Esophagus mucosa (tissue), 1 donor: ENCODE results near the gene DPP10. TPM values are rescaled to one million over a fixed set of nuclear protein-coding genes. Genes with fewer than 3 reads are reported as not detected.

Experiments
- ATAC-seq: fragments of 200-7000 bp; cut with Tn5 transposase; one replicate; pipeline ENCODE4 v1.9.1; 2020
- total RNA-seq: library from RNA; stranded (reverse); gene quantifications from one replicate; pipeline ENCODE4 v1.2.4, GENCODE V29; 2023
- donor health status: DM: yes; HTN: yes; CAD: no.

Gene DPP10
- total RNA-seq, 1 donor from 2014 or later, result not detected

- ATAC-seq, result no peak
Measured at GRCh38 chr2:114609801-114610200, 167.4 kb downstream of the DPP10 start.

GRCh38 chr2:114610677-114611076 lies 168.2 kb downstream of the DPP10 start:
- peak; percentile 64 for ATAC-seq

DNA sequence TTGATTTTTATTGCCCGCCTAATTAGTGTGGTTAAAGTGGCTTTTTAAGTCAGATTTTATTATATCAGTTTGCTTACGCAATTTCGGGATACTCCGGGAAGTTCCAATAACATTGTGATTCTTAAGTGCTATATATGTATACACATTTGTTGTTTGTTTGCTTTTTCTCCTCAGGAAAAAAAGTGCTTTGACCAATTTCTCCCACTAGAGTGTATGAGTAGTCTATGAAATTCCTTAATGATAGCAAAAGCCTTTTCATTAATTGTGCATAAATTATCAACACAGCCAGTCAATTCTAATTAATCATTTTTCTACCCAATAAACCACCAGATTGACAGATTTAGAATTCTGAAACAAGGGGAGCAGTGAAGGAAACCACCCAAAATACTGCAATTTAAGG lies 172.2 kb downstream of the DPP10 start:
- ATAC-seq, result no peak

GRCh38 chr2:114628481-114628880 lies 186.0 kb downstream of the DPP10 start:
- no peak for ATAC-seq

- no peak for ATAC-seq
Measured at GRCh38 chr2:114631146-114631545, 188.7 kb downstream of the DPP10 start.

- no peak for ATAC-seq
Measured at GRCh38 chr2:114642166-114642770, 199.8 kb downstream of the DPP10 start.

DNA sequence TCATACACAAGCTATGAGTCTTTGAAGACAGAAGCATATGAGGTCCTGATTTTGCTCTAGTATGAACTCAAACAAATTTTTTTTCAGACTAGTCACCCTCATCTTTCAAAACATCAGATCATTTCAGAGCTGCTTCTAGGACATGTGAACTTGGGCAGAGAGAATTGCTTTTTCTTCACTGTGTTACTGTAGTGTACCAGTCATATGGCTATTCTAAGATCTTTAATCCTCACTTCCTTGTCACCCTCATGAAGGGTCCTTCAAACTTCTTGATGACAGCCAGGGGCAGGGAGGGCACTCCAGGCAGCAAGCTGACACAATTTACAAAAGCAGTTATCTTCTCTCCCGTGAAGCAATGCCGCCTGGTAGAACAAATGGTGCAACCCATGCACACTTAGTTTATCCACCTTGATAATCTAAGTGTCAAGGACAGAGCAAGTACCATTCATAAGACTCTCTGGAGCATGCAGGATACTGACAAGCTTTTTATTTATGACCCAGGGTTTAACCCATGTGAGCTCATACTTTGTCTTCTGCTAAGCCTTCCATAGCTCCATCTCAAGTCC lies 200.6 kb downstream of the DPP10 start:
- no peak for ATAC-seq

DNA sequence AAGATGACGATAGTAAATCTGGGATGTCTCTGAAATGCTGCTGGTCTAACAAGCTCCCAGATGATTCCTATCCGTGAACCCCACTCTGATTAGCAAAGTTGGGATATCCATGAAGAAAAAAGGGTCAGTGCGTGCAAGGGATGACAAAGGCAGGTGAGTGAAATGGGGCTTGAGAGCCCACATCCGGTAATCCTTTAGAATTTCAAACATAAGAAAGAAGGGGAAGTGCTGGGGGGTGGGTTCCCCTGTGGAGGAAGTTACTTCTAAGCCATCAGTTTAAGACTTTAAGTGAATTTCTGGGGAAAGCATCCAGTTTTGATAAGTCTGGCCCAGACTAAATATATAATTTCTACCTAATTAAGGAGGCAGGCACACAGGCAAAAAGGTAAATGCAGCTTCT lies 209.5 kb downstream of the DPP10 start:
- no peak for ATAC-seq

DNA sequence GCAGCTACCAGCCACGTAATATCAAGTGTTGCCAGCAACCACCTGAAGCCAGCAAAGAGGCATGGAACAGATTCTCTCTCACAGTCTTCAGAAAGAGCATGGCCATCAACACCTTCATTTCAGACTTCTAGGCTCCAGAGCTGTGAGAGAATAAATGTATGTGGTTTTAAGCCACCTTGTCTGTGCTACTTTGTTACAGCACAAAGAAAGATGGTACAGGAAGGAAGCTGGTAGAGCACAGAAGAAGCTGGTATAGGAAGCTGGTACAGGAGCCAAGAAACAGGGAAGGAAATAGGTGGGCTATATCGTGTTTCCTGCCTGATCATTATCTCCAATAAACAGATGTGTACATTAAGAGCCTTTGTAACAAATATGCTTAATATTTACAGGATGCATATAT lies 217.4 kb downstream of the DPP10 start:
- ATAC-seq, result no peak

- no peak for ATAC-seq
Measured at GRCh38 chr2:114661971-114662939, 219.8 kb downstream of the DPP10 start.

DNA sequence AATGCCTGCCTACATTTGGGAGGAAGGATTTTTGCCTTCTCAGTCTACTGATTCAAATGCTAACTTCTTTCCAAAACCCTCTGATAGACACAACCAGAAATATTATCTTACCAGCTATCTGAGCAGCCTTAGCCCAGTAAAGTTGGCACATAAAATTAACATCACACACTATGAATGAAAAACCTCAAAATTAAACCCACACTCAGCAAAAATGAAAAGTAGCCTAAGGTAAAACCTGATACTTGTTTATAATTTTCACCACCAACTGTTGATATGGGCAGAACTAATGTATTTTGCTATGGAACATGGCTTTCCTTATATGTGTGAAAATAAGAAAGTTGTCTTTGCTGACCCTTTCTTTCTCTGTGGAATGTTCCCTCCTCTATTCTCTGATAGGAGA lies 226.0 kb downstream of the DPP10 start:
- no peak for ATAC-seq

DNA sequence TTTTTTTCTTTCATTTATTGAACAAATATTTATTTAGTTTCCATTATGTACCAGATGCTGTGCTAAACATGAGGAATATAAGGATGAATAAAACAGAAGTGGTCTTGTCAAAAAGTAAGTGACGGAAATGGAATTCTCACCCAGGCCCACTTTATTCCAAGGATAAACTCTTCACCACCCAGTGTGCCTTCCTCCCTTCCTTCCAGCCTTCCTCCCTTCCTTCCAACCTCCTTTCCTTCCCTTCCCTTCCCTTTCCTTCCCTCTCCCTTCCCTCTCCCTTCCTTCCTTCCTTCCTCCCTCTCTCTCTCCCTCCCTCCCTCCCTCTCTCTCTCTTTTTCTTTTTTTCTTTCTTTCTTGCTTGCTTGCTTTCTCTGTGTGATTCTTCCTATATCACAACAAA lies 240.8 kb downstream of the DPP10 start:
- ATAC-seq, result no peak

GRCh38 chr2:114684403-114684802 lies 242.0 kb downstream of the DPP10 start:
- no peak for ATAC-seq

DNA sequence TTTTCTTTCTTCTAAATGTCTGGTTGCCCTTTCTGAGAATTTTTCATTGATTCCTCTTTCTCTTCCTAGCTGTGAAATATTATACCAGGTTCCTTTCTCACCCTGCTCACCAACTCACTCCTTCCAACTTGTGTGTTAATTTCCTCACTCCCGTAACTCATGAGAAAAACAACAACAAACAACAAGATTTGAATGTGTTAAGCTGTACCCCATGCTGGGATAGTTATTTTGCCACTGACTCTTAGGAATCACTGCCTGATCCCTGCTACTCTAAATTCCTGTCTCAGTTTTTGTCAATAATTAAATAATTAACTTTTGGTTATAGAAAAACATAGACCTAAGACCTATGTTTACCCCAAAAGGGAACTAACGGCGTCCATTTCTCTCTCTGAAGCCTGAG lies 242.7 kb downstream of the DPP10 start:
- ATAC-seq, result no peak

- no peak for ATAC-seq
Measured at GRCh38 chr2:114688241-114688640, 245.8 kb downstream of the DPP10 start.

DNA sequence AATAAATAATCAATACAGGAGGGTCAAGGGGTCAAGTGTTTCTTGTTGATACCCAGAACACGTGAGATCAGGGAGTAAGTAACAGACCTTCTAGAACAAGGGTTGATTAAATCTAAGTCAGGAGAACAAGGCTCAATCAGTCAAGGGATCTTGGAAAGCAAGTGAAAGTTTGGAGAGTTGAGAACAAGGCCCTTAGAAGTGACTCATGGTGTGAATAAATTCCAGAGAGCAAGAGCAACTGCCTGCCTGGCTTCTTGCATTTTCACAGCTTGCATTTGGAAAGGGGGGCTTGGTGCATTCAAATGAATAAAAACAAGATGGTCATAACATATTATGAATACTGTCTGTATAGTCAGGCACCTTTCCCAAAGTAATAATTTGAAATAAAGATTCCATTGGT lies 256.1 kb downstream of the DPP10 start:
- no peak for ATAC-seq

DNA sequence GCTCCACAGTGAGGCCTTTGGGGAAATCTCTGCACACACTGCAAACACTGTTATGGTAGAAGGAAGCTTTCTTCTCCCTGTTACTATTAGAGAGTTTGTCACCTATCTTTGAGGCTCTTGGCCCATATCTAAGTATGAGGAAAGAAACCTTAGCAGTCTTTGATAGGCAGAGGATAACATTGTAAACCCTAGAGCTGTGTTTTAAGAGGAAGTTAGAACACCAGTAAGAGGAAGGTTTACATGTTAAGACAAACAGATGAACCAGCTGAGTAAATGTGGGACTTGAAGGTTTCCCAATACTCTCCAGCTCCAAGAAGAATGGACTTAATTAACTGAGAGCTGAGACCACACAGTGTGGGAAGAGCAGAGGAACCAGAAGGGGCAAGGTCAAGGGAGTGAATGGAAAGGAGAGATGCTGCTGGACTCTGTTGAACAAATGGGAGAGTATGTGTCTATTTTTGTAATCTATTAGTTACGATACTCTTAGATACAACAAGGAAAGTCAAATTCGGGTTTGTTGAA lies 257.0 kb downstream of the DPP10 start:
- ATAC-seq, result no peak

DNA sequence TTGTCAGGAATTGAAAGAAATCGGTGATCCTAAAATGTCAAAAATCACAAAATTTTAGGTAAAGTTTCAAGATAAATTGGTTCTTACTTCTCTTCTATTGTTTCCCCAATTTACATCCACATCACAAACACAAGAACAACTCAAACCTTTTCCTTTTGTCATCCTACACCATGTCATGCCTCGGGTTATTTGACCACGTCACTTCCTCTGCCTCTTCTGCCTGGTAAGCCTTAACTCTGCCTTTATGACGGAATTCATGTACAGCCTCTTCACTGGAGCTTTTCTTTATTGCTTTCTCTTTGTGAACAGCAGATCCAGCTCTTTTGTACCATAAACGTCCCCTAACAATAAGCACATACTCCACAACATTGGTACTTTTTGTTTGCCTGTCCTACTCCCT lies 258.0 kb downstream of the DPP10 start:
- no peak for ATAC-seq

DNA sequence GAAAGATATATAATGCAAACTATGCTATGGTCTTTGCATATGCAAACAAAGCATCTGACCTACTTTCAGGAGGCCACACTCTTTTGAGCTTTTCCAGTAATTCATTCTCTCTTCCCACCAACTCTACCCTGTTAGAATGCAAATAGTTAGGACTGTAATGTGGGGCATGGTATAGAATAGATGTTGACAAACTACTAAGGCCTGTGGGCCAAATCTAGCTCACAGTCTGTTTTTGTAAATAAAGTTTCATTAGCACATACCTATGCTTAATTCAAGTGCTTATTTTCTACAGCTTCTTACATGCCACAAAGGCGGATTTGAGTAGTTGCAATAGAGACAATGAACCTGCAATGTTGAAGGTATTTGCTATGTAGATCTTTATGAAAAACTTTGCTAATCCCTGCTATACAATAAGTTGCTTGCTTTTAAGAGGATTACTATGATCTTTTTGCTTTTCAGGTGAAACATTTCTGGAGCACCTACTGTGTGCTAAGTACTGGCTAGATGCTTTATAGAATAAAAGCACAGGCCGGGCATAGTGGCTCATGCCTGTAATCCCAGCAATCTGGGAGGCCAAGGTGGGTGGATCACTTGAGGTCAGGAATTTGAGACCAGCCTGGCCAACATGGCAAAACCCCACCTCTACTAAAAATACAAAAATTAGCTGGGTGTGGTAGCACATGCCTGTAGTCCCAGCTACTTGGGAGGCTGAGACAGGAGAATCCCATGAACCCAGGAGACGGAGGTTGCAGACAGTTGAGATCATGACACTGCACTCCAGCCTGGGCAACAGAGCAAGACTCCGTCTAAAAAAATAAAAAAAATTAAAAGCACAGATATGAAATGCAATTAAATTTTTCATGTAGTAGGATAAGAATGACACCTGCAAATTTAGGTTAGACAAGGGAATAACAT lies 267.8 kb downstream of the DPP10 start:
- no peak for ATAC-seq

- ATAC-seq, result no peak
Measured at GRCh38 chr2:114714313-114714712, 271.9 kb downstream of the DPP10 start.

GRCh38 chr2:114717049-114717448 lies 274.6 kb downstream of the DPP10 start:
- no peak for ATAC-seq

- ATAC-seq, result peak; percentile 31
Measured at GRCh38 chr2:114724454-114724853, 282.0 kb downstream of the DPP10 start.
